ELR (cell line): ENCODE results near the gene NF1.
"Not testable (repeated sequence)": the region's sequence is repeated elsewhere in the genome, so short reads cannot be mapped to it uniquely, and the experiment has no call there.

Source experiments
- DNase-seq: peaks from one replicate; pipeline ENCODE4 v3.0.0-alpha.2; 2015; ENCODE audit warnings: low read depth

The NF1 gene

GRCh38 chr17:31078290-31078689, 16.5 kb upstream of the NF1 start:
- no peak for DNase-seq

- DNase-seq = no peak
Measured at GRCh38 chr17:31079731-31080130, 15.0 kb upstream of the NF1 start.

- peak; percentile 57 for DNase-seq
Measured at GRCh38 chr17:31085563-31085962, 9.2 kb upstream of the NF1 start.

GRCh38 chr17:31089471-31089870, 5.3 kb upstream of the NF1 start:
- no peak for DNase-seq

- DNase-seq = not testable (repeated sequence)
Measured at GRCh38 chr17:31090650-31091049, 4.1 kb upstream of the NF1 start.

- DNase-seq = peak; percentile 30
Measured at GRCh38 chr17:31092475-31093064, 2.2 kb upstream of the NF1 start.

- no peak for DNase-seq
Measured at GRCh38 chr17:31093866-31094599, 744 bp upstream of the NF1 start.

- peak; percentile 80 for DNase-seq
Measured at GRCh38 chr17:31095236-31096105, 694 bp downstream of the NF1 start.

GRCh38 chr17:31096106-31096436, 1.3 kb downstream of the NF1 start:
- DNase-seq = no peak

GRCh38 chr17:31099016-31099415, 4.2 kb downstream of the NF1 start:
- no peak for DNase-seq

- DNase-seq = no peak
Measured at GRCh38 chr17:31100840-31101459, 6.2 kb downstream of the NF1 start.

- no peak for DNase-seq
Measured at GRCh38 chr17:31101943-31102342, 7.2 kb downstream of the NF1 start.

GRCh38 chr17:31105991-31106390, 11.2 kb downstream of the NF1 start:
- no peak for DNase-seq

- DNase-seq = no peak
Measured at GRCh38 chr17:31111183-31111582, 16.4 kb downstream of the NF1 start.

- peak; percentile 80 for DNase-seq
Measured at GRCh38 chr17:31112001-31112661, 17.4 kb downstream of the NF1 start.

- peak; percentile 81 for DNase-seq
Measured at GRCh38 chr17:31113368-31113767, 18.6 kb downstream of the NF1 start.

- DNase-seq = no peak
Measured at GRCh38 chr17:31113939-31114338, 19.2 kb downstream of the NF1 start.

GRCh38 chr17:31114956-31115555, 20.3 kb downstream of the NF1 start:
- DNase-seq = no peak

- no peak for DNase-seq
Measured at GRCh38 chr17:31116167-31116566, 21.4 kb downstream of the NF1 start.

GRCh38 chr17:31122746-31123145, 28.0 kb downstream of the NF1 start:
- no peak for DNase-seq

GRCh38 chr17:31126318-31126717, 31.5 kb downstream of the NF1 start:
- DNase-seq = no peak

- no peak for DNase-seq
Measured at GRCh38 chr17:31128241-31128640, 33.5 kb downstream of the NF1 start.
